HG02973 (cell line): Measurements from ENCODE around the gene C1R.

ENCODE experiments used
- ATAC-seq: cut with Tn5 transposase; IDR thresholded peaks from one replicate; pipeline ENCODE4 v1.9.1; 2021; ENCODE audit warnings: moderate library complexity; ENCODE audit not compliant: unreplicated experiment

Gene C1R

DNA sequence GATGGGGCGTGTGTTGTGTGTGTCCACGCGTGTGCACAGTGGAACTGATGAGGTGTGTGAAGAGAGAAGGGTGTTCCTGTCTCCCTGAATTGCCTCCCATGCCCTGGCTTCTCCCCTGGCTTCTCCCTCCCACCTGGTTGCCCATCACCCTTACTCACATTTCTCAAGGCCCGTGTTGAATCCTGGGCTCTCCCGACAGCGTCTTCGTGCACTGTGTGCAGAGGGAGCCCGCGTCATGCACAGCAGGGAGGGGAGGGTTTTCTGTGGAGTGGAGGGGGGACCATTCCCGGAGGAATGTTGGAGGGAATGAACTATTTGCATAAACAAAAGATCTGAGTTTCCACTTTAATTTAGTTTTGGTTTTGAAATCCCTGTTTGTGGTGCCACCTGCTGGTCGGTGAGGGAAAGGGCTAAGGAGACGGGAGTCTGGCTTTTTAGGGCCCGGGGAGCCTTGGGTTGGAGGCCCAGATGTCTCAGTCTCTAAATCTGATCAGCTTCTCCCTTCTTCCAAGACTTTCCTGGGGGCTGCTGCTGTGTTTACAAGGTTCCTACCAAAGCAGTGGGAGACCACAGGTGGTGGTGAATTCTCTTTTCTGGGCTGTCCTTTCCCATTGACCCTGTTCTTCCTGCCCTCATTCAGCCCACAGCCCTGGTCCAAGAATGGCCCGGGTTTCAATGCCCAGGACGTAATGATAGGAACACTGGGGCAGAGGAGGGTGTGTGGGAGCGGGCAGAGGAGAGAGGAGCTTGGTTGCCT, at the start of gene C1R:
Gene C1R, minus strand, starts transcription at position 217 of the 757 bp plus-strand sequence. Its CDS starts 57 bp downstream, at position 160.
- ATAC-seq, result no peak

DNA sequence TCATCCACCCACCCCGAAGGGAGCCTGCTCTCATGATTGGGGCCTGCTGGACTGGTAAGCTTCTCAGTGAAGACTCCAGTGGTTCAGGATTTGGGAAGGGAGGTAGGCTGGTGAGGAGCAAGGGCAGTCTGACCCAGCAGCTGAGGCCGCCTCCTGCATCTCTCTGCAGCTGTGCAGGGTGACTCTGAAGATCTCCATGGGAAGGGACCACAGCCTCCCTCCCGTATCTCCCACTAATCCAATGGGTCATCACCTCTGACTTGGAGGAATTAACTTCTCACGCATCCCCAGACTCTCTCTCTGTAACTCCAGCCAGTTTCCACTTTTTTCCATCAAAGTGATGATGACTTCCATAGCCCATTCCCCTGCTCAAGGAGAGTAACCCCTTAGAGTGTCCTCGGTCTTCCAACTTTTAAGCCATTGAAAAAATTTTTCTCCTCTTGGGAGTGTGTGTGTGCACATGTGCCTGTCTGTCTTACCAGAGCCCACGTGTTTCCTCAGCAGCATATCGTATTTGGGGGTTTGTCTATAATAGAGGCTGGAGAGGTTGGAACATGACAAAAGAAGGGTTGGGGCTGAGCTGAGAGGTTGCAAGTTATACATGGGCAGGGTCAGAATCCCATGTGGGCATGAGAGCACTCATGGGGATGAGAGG, 49.2 kb upstream of the C1R start:
- ATAC-seq, result no peak

DNA sequence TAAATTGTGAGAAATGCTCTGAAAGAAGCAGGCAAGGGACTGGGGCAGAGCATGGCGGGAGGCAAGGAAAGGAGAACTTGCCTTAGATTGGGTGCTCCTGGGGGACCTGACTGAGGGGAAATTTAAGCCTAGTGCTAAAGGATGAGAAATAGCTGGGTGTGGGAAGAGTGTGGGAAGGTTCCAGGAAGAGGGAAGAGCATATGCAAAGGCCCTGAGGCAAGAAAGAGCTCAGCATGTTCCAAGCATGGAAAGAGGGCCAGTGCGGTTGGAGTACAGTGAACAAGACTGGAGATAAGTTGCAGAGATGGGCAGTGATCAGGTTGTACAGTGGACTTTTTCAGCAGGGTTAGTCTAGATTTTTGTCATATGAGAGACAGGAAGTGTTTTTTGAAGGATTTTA, 47.0 kb upstream of the C1R start:
- no peak for ATAC-seq

DNA sequence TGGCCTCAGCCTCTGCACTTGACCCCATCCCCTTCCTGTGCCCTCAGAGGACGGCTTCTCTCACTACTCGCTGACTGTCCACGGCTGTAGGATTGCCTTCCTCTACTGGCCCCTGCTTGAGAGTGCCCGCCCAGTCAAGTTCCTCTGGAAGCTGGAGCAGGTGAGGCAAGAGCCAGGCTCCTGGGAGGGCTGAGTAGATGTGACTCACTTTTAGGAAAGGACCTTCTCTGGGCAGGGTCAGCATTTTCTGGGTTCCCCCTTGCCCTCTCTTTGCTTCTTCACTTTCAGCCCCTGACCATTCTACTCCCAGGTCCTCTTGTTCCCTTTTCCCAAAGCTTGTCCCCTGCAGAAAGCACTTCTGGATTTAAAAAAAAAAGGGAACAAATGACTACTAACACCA, 45.7 kb upstream of the C1R start:
- no peak for ATAC-seq

DNA sequence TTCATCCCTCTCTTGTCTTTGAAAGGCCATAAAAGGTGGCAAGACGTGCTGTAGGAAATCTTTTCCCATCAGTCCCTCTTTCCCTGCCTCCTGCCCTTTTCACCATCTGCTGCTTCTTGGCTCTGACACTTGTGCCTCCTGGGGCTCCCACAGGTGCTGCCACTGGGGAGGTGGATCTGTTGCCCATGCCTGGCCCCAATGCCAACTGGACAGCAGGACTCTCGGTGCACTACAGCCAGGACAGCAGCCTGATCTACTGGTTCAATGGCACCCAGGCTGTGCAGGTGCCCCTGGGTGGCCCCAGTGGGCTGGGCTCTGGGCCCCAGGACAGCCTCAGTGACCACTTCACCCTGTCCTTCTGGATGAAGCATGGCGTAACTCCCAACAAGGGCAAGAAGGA, 44.4 kb upstream of the C1R start:
- no peak for ATAC-seq

DNA sequence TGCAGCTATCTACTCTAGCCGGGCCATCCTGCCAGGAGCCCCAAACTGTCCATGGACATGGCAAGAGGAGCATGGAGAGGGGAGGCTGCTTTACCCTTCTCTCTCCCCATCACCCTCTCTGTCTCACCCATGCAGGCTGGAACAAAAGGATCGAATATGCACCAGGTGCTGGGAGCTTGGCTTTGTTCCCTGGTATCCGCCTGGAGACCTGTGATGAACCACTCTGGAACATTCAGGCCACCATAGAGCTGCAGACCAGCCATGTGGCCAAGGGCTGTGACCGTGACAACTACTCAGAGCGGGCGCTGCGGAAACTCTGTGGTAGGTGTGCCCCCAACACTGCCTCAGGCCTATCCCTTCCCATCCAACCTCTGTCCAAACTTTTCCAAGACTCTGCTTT, 43.8 kb upstream of the C1R start:
- no peak for ATAC-seq

DNA sequence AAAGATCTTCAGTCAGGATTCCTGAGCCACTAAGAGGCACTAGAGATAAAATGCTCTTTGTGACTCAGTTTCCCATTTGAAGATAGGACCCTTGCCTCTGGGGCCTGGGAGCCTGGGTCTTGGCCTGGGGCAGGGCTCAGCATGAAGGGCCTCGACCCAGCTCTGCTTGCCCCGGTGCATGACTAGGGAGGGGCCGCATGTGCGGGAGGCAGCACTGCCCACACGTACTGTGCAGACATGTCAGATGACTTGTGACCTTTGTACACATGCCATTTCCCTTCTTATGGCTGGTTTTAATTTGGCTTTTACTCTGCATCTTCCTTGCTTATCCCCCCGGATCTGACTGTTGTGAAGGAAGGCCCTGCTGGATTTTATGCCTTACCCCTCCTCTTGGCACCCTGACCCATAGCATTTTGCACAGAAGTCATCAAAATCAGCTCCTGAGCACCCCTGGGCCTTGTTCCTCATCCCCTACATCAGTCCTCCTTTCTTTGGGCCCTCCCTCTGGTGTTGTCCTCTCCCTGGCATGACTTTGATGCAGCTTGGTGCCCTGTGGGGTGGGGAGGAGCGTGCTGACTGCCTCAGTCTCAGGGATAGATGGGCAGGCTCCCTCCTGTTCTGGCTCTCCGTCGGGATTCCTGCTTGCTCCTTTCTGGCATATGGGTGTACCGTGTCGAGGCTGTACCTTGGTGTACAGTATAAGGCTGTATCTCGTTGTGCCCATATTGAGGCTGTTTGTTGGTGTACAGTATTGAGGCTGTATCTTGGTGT, 42.3 kb upstream of the C1R start:
- no peak for ATAC-seq

DNA sequence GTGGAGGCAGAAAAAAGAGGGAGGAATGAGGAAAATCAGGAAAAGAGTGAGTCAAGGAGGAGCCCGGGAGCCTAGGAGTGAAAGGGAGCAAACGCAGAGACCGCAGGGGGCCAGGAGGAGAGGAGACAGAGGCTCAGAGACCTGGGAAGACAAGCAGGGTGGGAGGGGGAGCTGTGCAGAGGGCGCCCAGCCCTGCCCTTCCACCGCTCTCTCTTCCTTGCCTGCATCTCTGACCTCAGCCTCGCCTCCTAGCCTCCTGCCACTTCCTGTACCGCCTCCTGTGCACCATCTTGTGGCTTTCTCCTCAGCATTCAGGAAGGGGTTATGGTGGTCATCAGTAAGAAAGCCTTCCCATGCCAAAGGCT, 39.2 kb upstream of the C1R start:
- ATAC-seq, result no peak

DNA sequence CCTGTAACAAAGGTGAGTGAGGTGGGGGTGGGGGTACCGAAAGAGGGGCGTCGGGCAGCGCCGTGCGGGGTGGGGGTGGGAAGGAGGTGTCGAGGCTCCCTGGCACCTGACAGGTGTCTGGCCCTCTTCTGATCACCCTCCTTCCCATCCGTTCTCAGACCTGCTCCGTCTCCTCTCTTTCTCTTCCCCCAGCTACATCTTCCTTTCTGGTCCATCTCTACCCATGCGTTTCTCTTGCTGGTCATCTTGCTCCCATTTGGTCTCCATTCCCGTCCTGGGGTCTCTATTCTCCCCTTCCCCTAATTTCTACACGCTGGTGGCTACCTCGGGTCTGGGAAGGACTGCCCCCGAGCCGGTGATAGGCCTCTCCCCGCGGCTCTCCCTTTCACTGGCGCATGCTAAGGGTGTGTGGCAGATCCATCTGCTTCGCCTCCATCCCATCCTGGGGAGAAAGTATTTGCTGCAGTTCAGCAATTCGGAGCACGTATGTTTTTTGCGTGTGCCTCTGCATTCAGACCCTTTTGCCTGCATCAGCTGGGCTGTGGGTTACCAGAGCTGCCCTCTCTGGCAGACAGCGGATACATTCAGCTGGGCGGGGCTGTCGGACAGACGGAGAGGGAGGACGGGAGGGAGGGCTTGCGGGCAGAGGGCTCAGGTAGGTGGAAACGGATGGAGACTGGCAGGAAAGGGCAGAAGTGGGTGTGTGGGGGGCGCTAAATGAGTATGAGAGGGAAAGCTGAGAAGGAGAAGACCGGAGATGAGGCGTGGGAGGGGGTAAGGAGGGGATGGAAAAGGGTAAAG, 38.7 kb upstream of the C1R start:
- no peak for ATAC-seq

DNA sequence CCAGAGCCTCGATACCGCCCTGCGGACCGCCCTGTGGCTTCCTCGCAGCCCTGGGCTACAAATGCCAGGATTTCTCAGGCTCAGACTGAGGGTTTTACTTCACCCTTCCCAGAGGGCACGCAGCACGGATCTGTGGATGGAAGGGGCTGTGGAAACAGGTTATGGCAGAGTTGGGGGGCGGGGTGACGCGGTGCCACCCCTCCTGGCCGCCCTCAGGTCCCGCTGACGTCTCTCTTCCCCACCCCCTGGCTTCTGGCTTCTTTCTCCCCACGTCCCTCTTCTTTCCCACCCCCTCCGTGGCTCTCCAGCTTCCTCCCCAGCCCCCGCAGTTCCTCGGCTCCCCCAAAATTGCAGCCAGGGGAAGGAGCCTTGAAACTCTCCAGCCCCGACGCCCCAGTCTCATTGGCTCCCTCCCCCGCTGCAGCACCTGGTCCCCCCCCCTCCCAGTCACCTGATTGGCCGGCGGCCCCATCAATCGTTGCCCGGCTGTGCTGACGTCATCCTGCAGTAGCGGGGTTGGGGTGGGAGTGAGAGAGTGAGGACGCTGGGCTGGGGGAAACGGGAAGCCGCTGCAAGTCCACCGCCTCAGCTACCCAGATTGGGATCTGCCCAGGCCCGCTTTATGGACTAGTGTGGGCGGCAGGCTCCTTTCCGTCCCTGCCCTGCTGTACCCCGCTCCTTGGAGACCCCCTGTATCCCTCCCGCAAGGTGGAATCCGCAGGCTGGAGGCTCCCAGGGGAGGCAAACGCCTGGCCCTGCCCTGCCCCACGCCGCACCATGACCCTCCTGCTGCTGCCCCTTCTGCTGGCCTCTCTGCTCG, 37.8 kb upstream of the C1R start, which contains the start of gene CLSTN3:
Gene CLSTN3, plus strand, starts transcription at position 500 of the 820 bp plus-strand sequence. Its CDS starts 278 bp downstream, at position 778.
- ATAC-seq, result peak; percentile 68

DNA sequence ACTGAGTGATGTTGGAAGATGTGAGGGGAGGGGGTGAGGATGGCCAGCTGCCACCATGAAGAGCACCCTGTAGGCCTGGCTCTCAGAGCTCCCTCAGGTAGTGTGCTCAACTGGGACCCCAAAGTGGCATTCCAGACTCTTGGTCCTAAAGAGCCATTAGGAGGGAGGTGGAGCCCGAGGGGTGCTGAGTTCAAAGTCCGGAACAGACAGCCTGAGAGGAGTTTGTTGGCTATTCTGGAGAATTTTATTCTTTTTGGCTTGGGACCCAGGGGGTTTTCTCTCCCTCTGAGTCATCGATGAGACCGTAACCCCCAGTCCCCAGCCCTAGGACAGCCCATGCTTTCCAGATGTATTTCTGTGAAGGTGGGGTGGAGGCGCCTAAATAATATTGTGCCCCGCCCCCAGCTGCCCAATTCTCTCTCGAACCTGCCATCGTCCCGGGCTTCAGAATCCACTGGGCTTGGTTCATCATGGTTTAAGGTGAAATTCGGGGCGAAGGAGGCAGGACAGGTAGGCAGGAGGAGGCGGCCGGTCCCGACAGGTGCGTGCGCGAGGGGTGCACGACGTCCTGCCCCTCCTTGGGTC, 37.1 kb upstream of the C1R start:
- no peak for ATAC-seq

DNA sequence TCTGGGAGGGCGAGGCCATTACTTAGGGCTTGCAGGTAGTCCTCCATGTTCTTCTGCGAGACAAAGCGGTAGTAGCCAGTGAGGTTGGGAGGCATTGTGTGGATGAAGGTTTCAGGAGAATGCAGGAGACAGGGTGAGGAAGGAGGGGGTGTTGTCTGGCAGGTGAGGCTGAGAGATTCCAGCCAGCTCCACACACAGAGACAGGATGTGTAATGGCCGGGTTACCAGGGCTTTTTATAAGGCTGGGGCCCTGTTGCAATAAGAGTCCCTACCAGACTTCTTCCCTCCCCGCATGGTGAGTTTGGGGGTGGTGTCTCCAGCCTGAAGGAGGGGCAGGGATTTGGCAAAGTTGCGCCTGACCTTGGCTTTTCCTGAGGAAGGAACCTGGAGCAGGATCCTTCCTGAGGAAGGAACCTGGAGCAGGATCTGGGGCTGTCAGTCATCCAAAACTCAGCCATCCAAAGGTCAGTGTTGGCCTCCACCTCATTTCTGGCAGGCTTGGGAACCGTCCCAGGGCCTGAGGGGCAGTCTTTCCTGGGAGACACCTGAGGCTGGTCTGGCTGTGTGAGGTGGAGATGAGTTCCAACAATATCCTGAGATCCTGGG, 36.5 kb upstream of the C1R start, which contains the start of gene RBP5:
Gene RBP5, minus strand, starts transcription at position 209 of the 606 bp plus-strand sequence. Its CDS starts 114 bp downstream, at position 95.
- no peak for ATAC-seq

DNA sequence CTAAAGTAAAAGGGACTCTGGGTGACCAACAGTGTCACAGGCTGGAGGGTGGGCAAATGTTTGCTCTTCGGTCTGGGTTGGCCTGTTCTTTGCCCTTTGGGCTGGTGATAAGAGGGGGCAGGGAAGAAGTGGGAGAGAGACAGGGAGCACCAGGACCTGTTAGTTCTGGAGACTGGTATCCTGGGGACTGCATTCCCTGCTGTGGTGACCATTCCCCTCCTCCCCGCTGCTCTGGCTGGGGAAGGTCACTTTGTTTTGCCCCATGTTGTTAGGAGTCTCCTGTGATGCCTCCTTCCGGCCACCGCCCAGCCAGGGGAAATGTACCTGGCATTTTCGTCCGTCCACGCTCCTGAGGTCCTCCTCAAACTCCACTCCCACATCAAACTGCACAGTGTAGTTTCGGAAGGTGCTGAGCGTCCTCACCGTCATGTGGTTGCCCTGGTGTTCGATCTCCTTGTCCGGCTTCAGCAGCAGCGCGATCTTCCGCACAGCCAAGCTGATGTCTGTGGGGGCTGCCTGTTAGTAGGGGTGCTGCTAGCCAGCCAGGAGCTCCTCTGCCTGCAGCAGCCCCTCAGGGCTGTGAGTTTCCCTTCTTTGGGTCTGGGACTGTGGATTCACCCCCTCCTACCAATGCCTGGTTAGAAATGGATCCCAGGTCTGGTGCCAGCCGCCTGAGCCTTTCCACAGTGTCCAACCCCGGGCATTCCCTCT, 35.8 kb upstream of the C1R start:
- ATAC-seq, result no peak

DNA sequence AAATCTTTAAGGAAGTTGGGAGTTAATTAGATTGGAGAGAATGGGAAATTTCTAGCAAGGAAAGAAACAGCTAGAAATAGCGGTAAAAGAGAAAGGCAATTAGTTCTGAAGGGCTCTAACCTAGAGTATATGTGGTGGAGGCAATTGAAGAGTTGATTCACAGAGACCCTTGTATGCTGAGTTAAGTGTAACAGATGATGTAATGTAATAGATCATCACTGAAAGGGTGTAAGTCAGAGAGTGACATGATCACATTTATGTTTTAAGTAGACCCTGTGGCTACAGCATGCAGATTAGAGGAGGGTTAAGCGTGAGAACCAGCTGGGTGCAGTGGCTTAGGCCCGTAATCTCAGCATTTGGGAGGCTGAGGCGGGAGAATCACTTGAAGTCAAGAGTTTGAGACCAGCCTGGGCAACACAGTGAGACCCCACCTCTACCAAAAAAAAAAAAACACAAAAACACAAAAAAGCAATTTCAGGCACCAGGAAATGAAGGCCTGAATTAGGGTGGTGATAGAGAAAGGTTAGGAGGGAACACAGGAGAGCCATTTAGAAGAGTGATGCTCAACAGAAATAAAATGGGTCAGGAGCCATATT, 33.5 kb upstream of the C1R start:
- no peak for ATAC-seq

DNA sequence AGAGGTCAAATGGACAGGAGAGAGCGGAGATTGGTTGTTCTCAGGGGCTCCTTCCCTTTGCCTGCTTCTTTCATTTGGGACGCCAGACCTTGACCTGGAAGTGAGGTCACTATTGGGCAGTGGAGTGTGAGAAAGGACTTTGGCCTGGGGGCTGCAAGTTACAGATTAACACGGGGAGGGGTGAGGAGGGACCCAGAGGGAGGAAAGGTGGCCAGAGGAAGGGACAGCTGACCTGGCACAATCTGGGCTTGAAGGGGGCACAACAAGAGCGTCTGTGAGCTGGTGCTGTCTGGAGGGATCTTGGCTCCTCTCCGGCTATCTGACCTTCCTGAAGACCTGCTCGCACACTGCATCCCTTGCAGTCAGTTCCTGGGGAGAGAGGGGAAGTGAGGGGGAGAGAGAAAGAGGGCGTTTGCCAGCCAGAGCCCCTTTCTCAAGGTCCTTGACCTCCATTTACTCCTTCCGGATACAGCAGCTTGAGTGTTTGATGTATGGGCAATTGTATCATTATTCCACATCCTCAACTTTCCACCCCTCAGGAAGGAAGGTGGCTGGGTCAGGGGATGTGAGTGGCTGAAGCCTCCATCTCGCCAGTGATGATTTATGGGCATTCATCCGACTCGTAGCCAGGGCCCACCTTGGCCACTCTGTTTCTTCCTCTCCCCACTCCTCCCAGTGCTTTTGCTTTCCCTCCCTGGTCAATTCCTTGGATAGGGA, 31.7 kb upstream of the C1R start:
- ATAC-seq, result no peak

DNA sequence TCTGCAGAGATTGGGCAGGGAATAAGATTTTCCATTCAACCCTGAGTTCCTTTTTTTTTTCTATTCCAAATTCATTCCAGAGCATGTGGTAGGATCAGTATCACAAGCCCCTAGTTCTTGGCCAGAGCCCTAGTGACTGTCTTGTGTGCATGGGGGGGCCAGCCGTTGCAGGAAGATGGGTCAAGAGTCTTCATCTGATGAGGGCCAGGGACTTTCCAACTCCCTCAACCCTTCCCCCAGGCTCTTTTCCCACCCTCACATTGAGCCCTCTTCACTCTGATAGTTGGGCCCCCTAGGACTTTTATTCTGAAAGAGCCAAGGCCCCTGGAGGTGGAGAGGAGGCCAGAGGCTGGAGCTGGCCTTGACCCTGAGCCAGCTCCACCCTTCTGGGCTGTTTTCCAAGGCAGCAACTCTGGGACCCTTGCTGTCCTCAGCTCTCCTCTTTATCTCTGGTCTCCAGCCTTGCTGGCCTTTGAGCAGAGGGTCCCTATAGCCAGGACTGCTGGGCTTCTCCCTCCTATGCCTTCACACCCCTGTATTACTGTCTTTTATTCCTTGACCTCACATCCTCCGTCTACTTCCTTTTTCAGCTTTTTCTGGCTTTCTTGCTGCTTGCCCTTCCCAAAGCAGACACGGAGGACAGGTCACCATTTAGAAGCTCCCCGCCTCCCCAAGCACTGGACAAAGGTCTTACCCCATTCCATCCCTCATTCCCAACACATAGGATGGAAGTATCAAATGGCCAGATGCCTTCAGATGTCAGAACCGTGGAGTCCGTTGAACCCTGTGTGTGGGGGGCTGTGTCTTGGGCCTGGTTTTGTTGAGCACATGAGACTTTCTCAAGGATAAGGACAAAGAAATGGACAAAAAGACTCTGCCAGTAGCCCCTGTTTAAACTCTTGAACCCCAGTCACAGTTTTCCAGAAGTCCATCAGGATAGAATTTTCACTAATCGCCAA, 30.8 kb upstream of the C1R start:
- ATAC-seq, result no peak
